ENCODE measurements around the gene PLCG2.

PLCG2 gene

DNA sequence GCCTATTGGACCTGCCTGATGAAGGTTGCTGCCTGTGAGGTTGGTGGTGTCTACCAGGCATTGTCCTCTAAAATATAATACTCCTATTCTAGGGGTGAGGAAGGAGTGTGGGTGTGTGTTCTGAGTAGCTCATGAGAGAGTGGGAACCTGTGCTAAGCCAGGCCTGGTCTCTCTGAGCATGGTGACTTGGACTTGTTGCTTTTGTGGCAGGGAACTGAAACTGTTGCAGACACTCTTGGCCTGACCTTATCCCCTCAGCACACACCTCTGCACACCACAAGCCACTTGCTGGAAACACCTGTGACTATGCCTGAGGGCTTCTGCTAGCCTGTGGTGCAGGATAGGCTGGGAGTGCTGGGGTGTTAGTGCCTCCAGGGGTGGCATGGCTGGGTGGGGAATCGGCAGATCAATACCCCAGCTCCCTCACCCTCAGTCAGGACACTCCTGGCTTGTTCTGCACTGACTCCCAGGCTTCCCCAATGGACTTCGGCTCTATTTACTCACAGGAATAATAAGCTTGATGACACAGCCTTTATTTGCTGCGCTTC is 29.9 kb downstream of the PLCG2 start:
- H3K27ac ChIP-seq: no peak overlapping the region
- TF ChIP-seq CTCF (IDR thresholded peaks at IDR 0.05) (no peak), ZFX (IDR thresholded peaks at IDR 0.05; ENCODE audit: borderline replicate concordance) (no peak)

DNA sequence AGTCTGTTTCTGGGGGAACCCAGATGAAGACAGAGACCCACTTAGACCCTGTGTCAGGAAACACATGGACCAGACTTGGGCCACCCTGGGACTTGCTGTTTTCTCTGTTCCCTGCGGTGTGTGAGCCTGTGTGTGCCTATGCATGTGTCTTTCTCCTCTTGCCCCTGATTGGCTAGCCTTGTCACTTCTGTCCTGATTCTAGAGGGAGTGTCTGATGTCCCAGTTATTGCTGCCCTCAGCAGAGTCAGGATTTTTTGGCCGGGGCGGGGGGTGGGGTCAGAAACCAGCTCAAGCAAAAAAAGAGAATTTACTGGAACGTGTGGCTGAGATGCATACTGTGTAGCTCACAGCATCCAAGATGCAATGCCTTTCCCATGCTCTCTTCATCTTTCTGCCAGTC is 30.5 kb downstream of the PLCG2 start:
- TF ChIP-seq ZFX (IDR thresholded peaks at IDR 0.05; ENCODE audit: borderline replicate concordance): no peak
- TF ChIP-seq CTCF (IDR thresholded peaks at IDR 0.05): no peak
- H3K27ac ChIP-seq: no peak overlapping the region

- no peak overlapping the region for H3K27ac ChIP-seq
- TF ChIP-seq ZFX (IDR thresholded peaks at IDR 0.05; ENCODE audit: borderline replicate concordance) (no peak), CTCF (IDR thresholded peaks at IDR 0.05) (no peak)
These were observed 31.3 kb downstream of the PLCG2 start for GRCh38 chr16:81810361-81810760.

DNA sequence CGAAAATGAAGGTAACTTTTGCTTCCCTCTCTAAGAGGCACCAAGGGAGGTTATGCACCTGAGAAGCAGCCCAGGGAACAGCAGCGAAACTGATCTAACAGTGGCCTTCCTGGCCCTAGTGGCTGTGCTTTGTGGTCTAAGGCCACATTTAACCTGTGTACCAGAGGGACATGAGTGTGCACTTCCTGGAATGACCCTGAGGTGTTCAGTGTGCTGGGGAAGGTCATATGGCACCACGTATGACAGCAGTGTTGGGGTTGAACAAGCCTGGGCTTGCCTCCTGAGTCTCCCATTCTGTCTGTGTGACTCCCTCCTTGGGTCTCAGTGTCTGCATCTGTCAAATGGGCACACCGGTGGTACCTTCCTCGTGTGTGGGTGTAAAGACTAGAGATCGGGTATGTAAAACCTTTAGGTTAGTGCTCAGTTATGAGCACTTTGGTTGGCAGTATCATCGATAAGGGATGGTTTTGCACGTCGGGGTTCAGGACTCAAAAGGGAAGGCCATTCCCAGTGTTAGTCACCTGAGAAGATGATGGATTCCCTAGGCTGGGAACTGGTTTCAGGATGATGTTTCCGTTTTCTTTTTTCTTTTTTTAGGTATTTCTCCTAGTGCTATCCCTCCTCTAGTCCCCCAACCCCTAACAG is 31.9 kb downstream of the PLCG2 start:
- H3K27ac ChIP-seq: no peak overlapping the region
- TF ChIP-seq CTCF (IDR thresholded peaks at IDR 0.05) (no peak), ZFX (IDR thresholded peaks at IDR 0.05; ENCODE audit: borderline replicate concordance) (no peak)

DNA sequence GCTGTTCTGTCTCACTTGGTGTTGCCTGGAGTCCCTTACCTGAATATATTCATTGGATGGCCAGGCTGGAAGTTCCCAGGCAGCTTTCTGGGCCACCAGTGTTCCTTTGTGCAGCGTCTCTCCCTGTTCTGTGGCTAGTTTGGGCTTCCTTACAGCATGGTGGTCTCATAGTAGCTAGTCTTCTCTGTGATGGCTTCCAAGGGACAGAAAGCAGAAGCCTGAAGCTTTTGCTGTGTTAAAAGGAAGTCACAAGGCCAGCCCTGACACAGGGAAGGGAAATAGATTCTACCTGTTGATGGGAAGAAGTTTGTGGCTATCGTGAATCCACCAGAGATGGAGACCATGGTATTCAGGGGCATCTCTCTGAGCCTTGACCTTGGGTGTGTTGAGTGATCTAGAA is 34.6 kb downstream of the PLCG2 start:
- no peak overlapping the region for H3K27ac ChIP-seq
- TF ChIP-seq CTCF (IDR thresholded peaks at IDR 0.05) (no peak), ZFX (IDR thresholded peaks at IDR 0.05; ENCODE audit: borderline replicate concordance) (no peak)

DNA sequence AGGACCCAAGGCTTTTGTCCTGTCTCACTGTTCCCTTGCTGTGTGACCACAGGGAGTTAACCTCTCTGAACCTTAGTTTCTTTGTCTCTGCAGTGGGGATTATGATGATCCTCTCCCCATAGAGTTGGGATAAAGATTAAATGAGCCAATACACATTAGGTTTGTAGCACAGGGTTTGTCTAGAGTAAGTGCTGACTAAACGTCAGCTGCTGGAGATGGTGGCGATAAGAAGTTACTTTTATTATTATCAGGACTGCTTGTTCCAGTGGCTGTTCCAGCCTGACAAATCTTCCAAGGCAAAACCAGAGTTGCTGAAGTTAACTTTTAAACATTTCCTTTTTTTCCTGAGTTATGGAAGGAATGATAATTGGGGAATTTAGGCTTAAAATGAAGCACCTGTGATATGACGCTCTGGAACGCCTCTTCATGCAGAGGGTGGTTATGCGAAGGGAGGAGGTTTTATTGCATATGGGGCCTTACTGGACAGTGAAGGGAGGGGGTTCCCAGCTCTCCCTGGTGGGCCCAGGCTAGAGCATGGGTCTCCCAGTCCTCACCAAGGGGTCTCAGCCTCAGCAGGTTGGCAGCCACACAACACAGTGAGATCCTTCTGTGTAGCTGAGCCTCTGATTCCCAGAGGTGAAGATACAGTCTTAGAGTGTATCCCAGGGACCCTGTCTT is 35.8 kb downstream of the PLCG2 start:
- TF ChIP-seq CTCF (IDR thresholded peaks at IDR 0.05): no peak
- TF ChIP-seq ZFX (IDR thresholded peaks at IDR 0.05; ENCODE audit: borderline replicate concordance): no peak
- H3K27ac ChIP-seq: no peak overlapping the region

DNA sequence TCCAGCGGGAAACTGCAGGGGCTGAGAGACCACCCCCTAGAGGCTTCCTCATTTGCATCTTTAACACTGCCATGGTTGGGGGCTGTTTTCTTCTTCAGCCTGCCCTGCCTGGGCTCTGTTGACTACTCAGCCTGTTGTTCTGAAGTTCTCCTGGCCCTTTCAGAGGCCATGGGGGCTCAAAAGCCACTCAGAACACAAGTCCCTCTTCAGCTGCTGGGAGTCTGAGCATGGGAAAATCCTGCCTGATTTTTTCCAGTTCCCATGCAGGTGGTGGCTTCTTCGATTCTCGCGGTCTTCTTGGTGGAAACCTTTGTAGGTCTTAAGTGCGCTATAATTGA is 36.3 kb downstream of the PLCG2 start:
- H3K27ac ChIP-seq: no peak overlapping the region
- no peak for TF ChIP-seq ZFX (IDR thresholded peaks at IDR 0.05; ENCODE audit: borderline replicate concordance)
- TF ChIP-seq CTCF (IDR thresholded peaks at IDR 0.05): no peak
